Liver (tissue), 9 donors: ENCODE results near the gene KAZALD1. TPM values are rescaled to one million over a fixed set of nuclear protein-coding genes. Genes with fewer than 3 reads are reported as not detected.

Experiments used
- DNase-seq: peaks from one replicate; pipeline ENCODE4 v3.0.0-alpha.2; 2017; ENCODE audit warnings: low spot score
- H3K27ac ChIP-seq, 2 donors: one replicate each; pipeline ENCODE4 v1.7.0; 2013; ENCODE audit warnings: inconsistent platforms in 2 of 2, low read length in 2 of 2, control low read depth in 1 of 2, low read depth in 1 of 2, mild to moderate bottlenecking in 1 of 2
- H3K27me3 ChIP-seq, 4 donors: one replicate each; pipeline versions ENCODE4 v1.6.1 to v1.7.0; 2013; ENCODE audit warnings: low read length in 3 of 4, inconsistent platforms in 1 of 4, mild to moderate bottlenecking in 1 of 4, moderate library complexity in 1 of 4; ENCODE audit not compliant: control insufficient read depth in 4 of 4, insufficient read depth in 4 of 4
- H3K36me3 ChIP-seq, 4 donors: one replicate each; pipeline versions ENCODE4 v1.6.1 to v1.7.0; 2013; ENCODE audit warnings: low read length in 3 of 4, mild to moderate bottlenecking in 3 of 4, low read depth in 1 of 4, moderate library complexity in 1 of 4; ENCODE audit not compliant: control insufficient read depth in 4 of 4, insufficient read depth in 3 of 4
- H3K4me1 ChIP-seq, 4 donors: one replicate each; pipeline versions ENCODE4 v1.6.1 to v1.7.0; 2013; ENCODE audit warnings: low read length in 3 of 4, mild to moderate bottlenecking in 3 of 4, moderate library complexity in 1 of 4; ENCODE audit not compliant: control insufficient read depth in 4 of 4, insufficient read depth in 4 of 4
- H3K4me3 ChIP-seq, 3 donors: one replicate each; pipeline versions ENCODE4 v1.6.1 to v1.7.0; 2013; ENCODE audit warnings: low read length in 3 of 3, control low read depth in 1 of 3, low read depth in 1 of 3, mild to moderate bottlenecking in 1 of 3
- H3K9ac ChIP-seq, 2 donors: one replicate each; pipeline ENCODE4 v1.7.0; 2013; ENCODE audit warnings: low read length in 2 of 2, mild to moderate bottlenecking in 2 of 2, moderate library complexity in 2 of 2, control low read depth in 1 of 2, low read depth in 1 of 2
- H3K9me3 ChIP-seq, 4 donors: one replicate each; pipeline versions ENCODE4 v1.6.1 to v1.7.0; 2013; ENCODE audit warnings: low read length in 3 of 4; ENCODE audit not compliant: control insufficient read depth in 4 of 4
- EGR1 ChIP-seq, 2 donors: IDR thresholded peaks; 2 replicates each; pipeline ENCODE4 v1.6.1; 2016 to 2018; ENCODE audit warnings: antibody characterized with exemption in 2 of 2, low read depth in 2 of 2
- FOXA1 ChIP-seq: IDR thresholded peaks from 2 replicates; pipeline ENCODE4 v1.6.1; 2016; ENCODE audit warnings: antibody characterized with exemption
- GABPA ChIP-seq, 2 donors: IDR thresholded peaks in 1 of 2; conservative IDR thresholded peaks in 1 of 2; 2 replicates each; pipeline ENCODE4 v1.6.1; 2016; ENCODE audit warnings: antibody characterized with exemption in 2 of 2, mild to moderate bottlenecking in 1 of 2, moderate library complexity in 1 of 2
- HNF4A ChIP-seq, 2 donors: conservative IDR thresholded peaks; 2 replicates each; pipeline ENCODE4 v1.6.1; 2016; ENCODE audit warnings: antibody characterized with exemption in 2 of 2, mild to moderate bottlenecking in 2 of 2
- JUND ChIP-seq, 2 donors: IDR thresholded peaks; 2 replicates each; pipeline ENCODE4 v1.6.1; 2016; ENCODE audit warnings: antibody characterized with exemption in 2 of 2
- NR2F2 ChIP-seq: IDR thresholded peaks from 2 replicates; pipeline ENCODE4 v1.6.1; 2016; ENCODE audit warnings: antibody characterized with exemption
- RAD21 ChIP-seq, 2 donors: IDR thresholded peaks; 2 replicates each; pipeline ENCODE4 v1.6.1; 2016; ENCODE audit warnings: antibody characterized with exemption in 2 of 2, mild to moderate bottlenecking in 2 of 2
- RXRA ChIP-seq, 2 donors: IDR thresholded peaks; 2 replicates each; pipeline ENCODE4 v1.6.1; 2017 to 2018; ENCODE audit warnings: antibody characterized with exemption in 2 of 2, mild to moderate bottlenecking in 1 of 2
- SP1 ChIP-seq: IDR thresholded peaks from 2 replicates; pipeline ENCODE4 v1.6.1; 2018; ENCODE audit warnings: antibody characterized with exemption, mild to moderate bottlenecking
- YY1 ChIP-seq: IDR thresholded peaks from 2 replicates; pipeline ENCODE4 v1.6.1; 2016; ENCODE audit warnings: antibody characterized with exemption, mild to moderate bottlenecking
- WGBS: extraction: QIAGEN DNeasy Blood & Tissue Kit; methylation state at CpG from one replicate; pipeline ENCODE4 v1.1.7; 2013; 5-methylcytosine and 5-hydroxymethylcytosine counted together
- polyA plus RNA-seq, 2 donors: library from polyadenylated mRNA; stranded (reverse) in 1 of 2; unstranded in 1 of 2; fragments of 200-250 nt in 1 of 2; fragments of >200 nt in 1 of 2; fragmentation: Nextera tagmentation in 1 of 2; extraction: Ambion mirVana in 1 of 2; gene quantifications; one replicate each; pipeline versions ENCODE4 v1.2.1 to v1.2.3, GENCODE V29; 2013 to 2015
- total RNA-seq, 2 donors: library from RNA; depleted of rRNA; stranded (reverse); fragments of >200 nt; gene quantifications; one replicate each; pipeline ENCODE4 v1.2.3, GENCODE V29; 2014
- TF ChIP-seq, protein P1 (sequence below): fragments of 150-350 bp; IDR thresholded peaks from 2 replicates; pipeline ENCODE4 v1.5.1; 2017; ENCODE audit warnings: improper control_type of control experiment, low read depth, low read length; ENCODE audit not compliant: missing input control
- TF ChIP-seq, protein P2 (sequence below): IDR thresholded peaks from 2 replicates; pipeline ENCODE4 v1.6.1; 2016; ENCODE audit warnings: antibody characterized with exemption, mild to moderate bottlenecking
- TF ChIP-seq, protein P3 (sequence below): IDR thresholded peaks from 2 replicates; pipeline ENCODE4 v1.6.1; 2016; ENCODE audit warnings: antibody characterized with exemption
- donor health status: healthy.
- donor health status: healthy.
- donor health status: healthy.
- donor health status: healthy.
- donor health status: healthy.

Gene KAZALD1
- total and polyA plus RNA-seq, 4 donors: 0.21 to 1.2 (median 0.71) TPM

DNA sequence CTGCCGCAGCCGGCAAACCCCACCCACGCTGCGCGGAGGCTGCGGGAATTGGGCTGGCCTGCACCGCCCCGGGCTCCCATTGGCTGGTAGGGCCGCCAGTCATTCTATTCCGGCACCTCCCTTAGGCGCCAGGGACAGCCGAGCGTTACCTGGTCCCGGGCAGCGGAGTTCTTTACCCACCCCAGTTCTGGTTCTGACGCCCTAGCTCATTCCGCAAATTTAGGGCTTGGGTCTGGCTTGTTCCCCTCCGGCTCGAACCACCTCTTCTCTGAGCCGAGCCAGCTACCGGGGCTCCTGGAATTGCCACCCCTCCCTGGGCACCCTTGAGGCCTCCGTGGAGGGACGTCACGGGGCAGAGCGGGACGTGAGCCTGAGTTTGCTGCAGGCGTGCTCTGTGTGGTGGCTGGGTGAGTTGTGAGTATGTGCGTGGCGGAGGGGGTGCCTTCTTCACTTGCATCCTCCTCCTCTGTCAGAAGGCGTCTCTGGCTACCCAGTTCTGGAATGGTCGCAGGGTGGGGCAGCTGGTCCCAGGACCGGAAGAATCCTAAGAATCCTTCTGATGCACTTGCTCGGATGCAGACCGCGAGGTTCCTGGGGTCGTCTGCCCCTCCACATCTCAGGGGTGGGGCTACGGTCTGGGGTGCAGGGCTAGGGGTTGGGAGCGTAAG is 30.5 kb upstream of the KAZALD1 start, which contains the start of the genes PDZD7 and SFXN3:
Gene PDZD7, minus strand, starts transcription at position 2 of the 668 bp plus-strand sequence. CDS start 910 bp downstream, outside the sequence.
Gene SFXN3, plus strand, starts transcription at position 107 of the 668 bp plus-strand sequence. CDS start 3,461 bp downstream, outside the sequence.
- Histone ChIP-seq H3K4me3 (peak within 1 kb of the TSS; percentile 60 to 83 (median 67)), H3K27me3 (no peaks in the 10 kb centered on the region), H3K4me1 (peaks cover 4 to 24% (median 18%) of the 10 kb centered on the region in 4 donors), H3K27ac (peak within 1 kb of the TSS; percentile 73 to 87), H3K9me3 (no peaks in the 10 kb centered on the region), H3K9ac (peak within 1 kb of the TSS in 1 of 2 donors; percentile 60), H3K36me3 (peaks cover 0 to 3% (median under 1%) of the 10 kb centered on the region in 4 donors)
- TF ChIP-seq JUND (IDR thresholded peaks at IDR 0.05): no peak
- TF ChIP-seq YY1: peak; percentile 21
- peak; percentile 89 for TF ChIP-seq SP1
- TF ChIP-seq, protein P1, sequence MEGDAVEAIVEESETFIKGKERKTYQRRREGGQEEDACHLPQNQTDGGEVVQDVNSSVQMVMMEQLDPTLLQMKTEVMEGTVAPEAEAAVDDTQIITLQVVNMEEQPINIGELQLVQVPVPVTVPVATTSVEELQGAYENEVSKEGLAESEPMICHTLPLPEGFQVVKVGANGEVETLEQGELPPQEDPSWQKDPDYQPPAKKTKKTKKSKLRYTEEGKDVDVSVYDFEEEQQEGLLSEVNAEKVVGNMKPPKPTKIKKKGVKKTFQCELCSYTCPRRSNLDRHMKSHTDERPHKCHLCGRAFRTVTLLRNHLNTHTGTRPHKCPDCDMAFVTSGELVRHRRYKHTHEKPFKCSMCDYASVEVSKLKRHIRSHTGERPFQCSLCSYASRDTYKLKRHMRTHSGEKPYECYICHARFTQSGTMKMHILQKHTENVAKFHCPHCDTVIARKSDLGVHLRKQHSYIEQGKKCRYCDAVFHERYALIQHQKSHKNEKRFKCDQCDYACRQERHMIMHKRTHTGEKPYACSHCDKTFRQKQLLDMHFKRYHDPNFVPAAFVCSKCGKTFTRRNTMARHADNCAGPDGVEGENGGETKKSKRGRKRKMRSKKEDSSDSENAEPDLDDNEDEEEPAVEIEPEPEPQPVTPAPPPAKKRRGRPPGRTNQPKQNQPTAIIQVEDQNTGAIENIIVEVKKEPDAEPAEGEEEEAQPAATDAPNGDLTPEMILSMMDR: no peak
- no peak for TF ChIP-seq RXRA (IDR thresholded peaks at IDR 0.05)
- peak; percentile 67 to 72 for TF ChIP-seq EGR1 (IDR thresholded peaks at IDR 0.05; ENCODE audit: low read depth in 2 of 2)
- no peak for TF ChIP-seq FOXA1
- no peak for TF ChIP-seq NR2F2
- TF ChIP-seq, protein P2, sequence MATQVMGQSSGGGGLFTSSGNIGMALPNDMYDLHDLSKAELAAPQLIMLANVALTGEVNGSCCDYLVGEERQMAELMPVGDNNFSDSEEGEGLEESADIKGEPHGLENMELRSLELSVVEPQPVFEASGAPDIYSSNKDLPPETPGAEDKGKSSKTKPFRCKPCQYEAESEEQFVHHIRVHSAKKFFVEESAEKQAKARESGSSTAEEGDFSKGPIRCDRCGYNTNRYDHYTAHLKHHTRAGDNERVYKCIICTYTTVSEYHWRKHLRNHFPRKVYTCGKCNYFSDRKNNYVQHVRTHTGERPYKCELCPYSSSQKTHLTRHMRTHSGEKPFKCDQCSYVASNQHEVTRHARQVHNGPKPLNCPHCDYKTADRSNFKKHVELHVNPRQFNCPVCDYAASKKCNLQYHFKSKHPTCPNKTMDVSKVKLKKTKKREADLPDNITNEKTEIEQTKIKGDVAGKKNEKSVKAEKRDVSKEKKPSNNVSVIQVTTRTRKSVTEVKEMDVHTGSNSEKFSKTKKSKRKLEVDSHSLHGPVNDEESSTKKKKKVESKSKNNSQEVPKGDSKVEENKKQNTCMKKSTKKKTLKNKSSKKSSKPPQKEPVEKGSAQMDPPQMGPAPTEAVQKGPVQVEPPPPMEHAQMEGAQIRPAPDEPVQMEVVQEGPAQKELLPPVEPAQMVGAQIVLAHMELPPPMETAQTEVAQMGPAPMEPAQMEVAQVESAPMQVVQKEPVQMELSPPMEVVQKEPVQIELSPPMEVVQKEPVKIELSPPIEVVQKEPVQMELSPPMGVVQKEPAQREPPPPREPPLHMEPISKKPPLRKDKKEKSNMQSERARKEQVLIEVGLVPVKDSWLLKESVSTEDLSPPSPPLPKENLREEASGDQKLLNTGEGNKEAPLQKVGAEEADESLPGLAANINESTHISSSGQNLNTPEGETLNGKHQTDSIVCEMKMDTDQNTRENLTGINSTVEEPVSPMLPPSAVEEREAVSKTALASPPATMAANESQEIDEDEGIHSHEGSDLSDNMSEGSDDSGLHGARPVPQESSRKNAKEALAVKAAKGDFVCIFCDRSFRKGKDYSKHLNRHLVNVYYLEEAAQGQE: no peak
- peak in 1 of 2 donors; percentile 15 for TF ChIP-seq GABPA (IDR thresholded peaks at IDR 0.05 in 1 of 2, conservative IDR thresholded peaks at IDR 0.05 in 1 of 2)
- no peak for TF ChIP-seq RAD21 (IDR thresholded peaks at IDR 0.05)
- WGBS: under 1% methylated on average over 38 of the region's 38 CpGs
- peak; percentile 96 for DNase-seq

DNA sequence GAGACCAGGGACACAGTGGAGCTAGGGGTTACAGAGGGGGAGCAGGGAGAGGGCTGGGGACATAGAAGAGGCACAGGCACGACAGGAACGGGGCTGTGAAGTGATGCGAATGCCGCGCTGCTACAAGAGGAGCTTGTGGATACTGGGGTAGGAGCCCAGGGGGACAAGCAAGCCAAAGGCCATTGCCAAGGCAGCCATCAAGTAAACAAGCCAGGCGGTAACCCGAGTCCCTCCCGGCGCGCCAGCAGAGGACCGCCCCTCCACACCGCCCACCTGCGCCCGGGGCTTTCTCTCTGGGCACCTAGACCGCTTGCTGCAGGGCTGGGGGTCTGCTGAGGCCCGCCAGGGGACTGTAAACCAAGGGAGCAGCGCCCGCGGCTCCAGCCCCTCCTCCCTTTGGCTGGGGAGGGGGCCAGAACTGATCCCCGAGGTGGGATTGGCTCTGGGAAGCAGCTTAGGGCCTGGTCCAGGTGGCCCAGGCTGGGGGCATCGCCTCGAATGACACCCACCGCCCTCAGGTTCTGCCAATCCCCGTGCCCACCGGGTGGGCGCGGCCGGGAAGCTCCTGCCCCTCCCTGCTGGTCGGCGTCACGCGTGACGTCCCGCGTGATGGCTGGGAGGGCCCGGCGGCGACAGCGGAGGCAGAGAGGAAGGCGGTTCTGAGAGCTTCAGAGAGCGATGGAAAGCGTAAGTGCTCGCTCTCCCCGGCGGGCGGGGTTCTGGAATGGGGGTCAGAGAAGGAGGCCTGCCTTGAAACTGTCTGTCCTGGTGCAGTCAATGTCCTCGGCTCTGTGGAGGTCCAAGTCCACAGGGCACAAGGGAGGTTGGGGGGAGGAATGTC is 29.8 kb upstream of the KAZALD1 start:
- peaks cover 4 to 24% (median 18%) of the 10 kb centered on the region in 4 donors for H3K4me1 ChIP-seq
- no peaks in the 10 kb centered on the region for H3K27me3 ChIP-seq
- peak overlapping the region; percentile 55 to 60 for H3K9ac ChIP-seq
- peak; percentile 62 for DNase-seq
- 5% methylated on average over 47 of the region's 47 CpGs for WGBS
- H3K9me3 ChIP-seq: no peaks in the 10 kb centered on the region
- H3K4me3 ChIP-seq: peak overlapping the region; percentile 60 to 83 (median 67)
- peak overlapping the region; percentile 73 to 87 for H3K27ac ChIP-seq
- peaks cover 0 to 8% (median 3%) of the 10 kb centered on the region in 4 donors for H3K36me3 ChIP-seq
- peak; percentile 7 for TF ChIP-seq SP1
- TF ChIP-seq YY1: peak; percentile 22
- TF ChIP-seq JUND (IDR thresholded peaks at IDR 0.05): no peak
- TF ChIP-seq HNF4A (conservative IDR thresholded peaks at IDR 0.05): peak in 1 of 2 donors; percentile 28
- TF ChIP-seq, protein P3, sequence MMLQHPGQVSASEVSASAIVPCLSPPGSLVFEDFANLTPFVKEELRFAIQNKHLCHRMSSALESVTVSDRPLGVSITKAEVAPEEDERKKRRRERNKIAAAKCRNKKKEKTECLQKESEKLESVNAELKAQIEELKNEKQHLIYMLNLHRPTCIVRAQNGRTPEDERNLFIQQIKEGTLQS: no peak
